Body of pancreas (tissue), 4 donors: ENCODE measurements around the gene MINDY3. TPM values are rescaled to one million over a fixed set of nuclear protein-coding genes. Genes with fewer than 3 reads are reported as not detected.

Experiments
- ATAC-seq: fragments of 150-250 bp; one replicate; pipeline ENCODE4 v1.9.1; 2016
- DNase-seq, 4 donors: peaks; one replicate each; pipeline ENCODE4 v3.0.0-alpha.2; 2019
- H3K27ac ChIP-seq, 4 donors: fragments of 200-600 bp; sonication (generic); 1 replicate in 3 of 4; 2 replicates in 1 of 4; pipeline versions ENCODE4 v1.5.1 to v1.6.1; 2016 to 2019; ENCODE audit warnings: mild to moderate bottlenecking in 1 of 4, mixed read lengths in 1 of 4, moderate library complexity in 1 of 4
- H3K27me3 ChIP-seq, 2 donors: fragments of 200-600 bp; sonication (generic); one replicate each; pipeline ENCODE4 v1.6.0; 2016; ENCODE audit warnings: mild to moderate bottlenecking in 1 of 2
- H3K36me3 ChIP-seq, 2 donors: fragments of 200-600 bp; sonication (generic); replicated peaks in 1 of 2; 2 replicates each; pipeline ENCODE4 v1.5.1; 2016; ENCODE audit warnings: low read depth in 2 of 2; ENCODE audit not compliant: insufficient read depth in 1 of 2
- H3K4me1 ChIP-seq: fragments of 200-600 bp; sonication (generic); one replicate; pipeline ENCODE4 v1.6.0; 2016
- H3K4me3 ChIP-seq, 2 donors: fragments of 200-600 bp; sonication (generic); 1 replicate in 1 of 2; 2 replicates in 1 of 2; pipeline ENCODE4 v1.5.1; 2016 to 2019
- H3K9me3 ChIP-seq, 3 donors: fragments of 200-600 bp; sonication (generic); 1 replicate in 2 of 3; 2 replicates in 1 of 3; pipeline ENCODE4 v1.5.1; 2016
- CTCF ChIP-seq, 7 experiments: fragments of 450-650 bp in 4 of 7; fragments of 200-600 bp in 3 of 7; sonication (generic) in 3 of 7; IDR thresholded peaks; one replicate each; pipeline ENCODE4 v1.5.1; 2016 to 2019; ENCODE audit warnings: antibody characterized with exemption in 7 of 7
- POLR2A ChIP-seq, 3 donors: fragments of 450-650 bp; IDR thresholded peaks; one replicate each; pipeline ENCODE4 v1.6.1; 2016; ENCODE audit warnings: antibody characterized with exemption in 3 of 3, mild to moderate bottlenecking in 2 of 3
- WGBS, 2 donors: methylation state at CpG; one replicate each; pipeline ENCODE4 v1.1.5; 2017; 5-methylcytosine and 5-hydroxymethylcytosine counted together
- intact Hi-C: fragments of 100-400 bp; cut with DNase I; formaldehyde crosslinking; loops from one replicate; pipeline ENCODE4 v1.15.1; 2023
- total RNA-seq, 2 donors: library from RNA; depleted of rRNA; stranded (reverse); fragments of >200 nt; gene quantifications; one replicate each; pipeline ENCODE4 v1.1.0, GENCODE V29; 2016

Gene MINDY3
- total RNA-seq, 2 donors from 2014 or later: 15.6 to 22.1 TPM

GRCh38 chr10:15758618-15759017 is 101.7 kb downstream of the MINDY3 start:
- no peak for ATAC-seq
- no peak for DNase-seq
- H3K36me3 ChIP-seq: no peaks in the 10 kb centered on the region
- no peaks in the 10 kb centered on the region for H3K9me3 ChIP-seq
- intact Hi-C loops: no loop called here
- H3K4me3 ChIP-seq: no peak overlapping the region
- H3K4me1 ChIP-seq: no peaks in the 10 kb centered on the region
- TF ChIP-seq CTCF (IDR thresholded peaks at IDR 0.05) (no peak), POLR2A (IDR thresholded peaks at IDR 0.05) (no peak)
- WGBS, 2 donors: 72 to 75% methylated on average over 5 of the region's 5 CpGs
- H3K27me3 ChIP-seq: no peaks in the 10 kb centered on the region
- no peak overlapping the region for H3K27ac ChIP-seq

GRCh38 chr10:15754937-15755336 is 105.4 kb downstream of the MINDY3 start:
- TF ChIP-seq POLR2A (IDR thresholded peaks at IDR 0.05) (no peak), CTCF (IDR thresholded peaks at IDR 0.05) (no peak)
- ATAC-seq: no peak
- Histone ChIP-seq H3K27ac (no peak overlapping the region), H3K9me3 (no peaks in the 10 kb centered on the region), H3K27me3 (no peaks in the 10 kb centered on the region), H3K36me3 (no peaks in the 10 kb centered on the region), H3K4me3 (no peak overlapping the region), H3K4me1 (no peaks in the 10 kb centered on the region)
- no peak for DNase-seq
- 6 to 23% methylated on average over 2 of the region's 2 CpGs for WGBS, 2 donors
- intact Hi-C loops: no loop called here

GRCh38 chr10:15751046-15751445 is 109.3 kb downstream of the MINDY3 start:
- H3K27ac ChIP-seq: no peak overlapping the region
- intact Hi-C loops: no loop called here
- H3K27me3 ChIP-seq: no peaks in the 10 kb centered on the region
- DNase-seq (no peak), ATAC-seq (no peak)
- H3K4me1 ChIP-seq: no peaks in the 10 kb centered on the region
- WGBS, 2 donors: 66 to 72% methylated on average over 5 of the region's 5 CpGs
- H3K9me3 ChIP-seq: no peaks in the 10 kb centered on the region
- TF ChIP-seq POLR2A (IDR thresholded peaks at IDR 0.05) (no peak), CTCF (IDR thresholded peaks at IDR 0.05) (no peak)
- no peaks in the 10 kb centered on the region for H3K36me3 ChIP-seq
- H3K4me3 ChIP-seq: no peak overlapping the region

GRCh38 chr10:15748126-15748525 is 112.2 kb downstream of the MINDY3 start:
- no peak overlapping the region for H3K4me3 ChIP-seq
- WGBS, 2 donors: 26 to 31% methylated on average over 3 of the region's 3 CpGs
- intact Hi-C loops: no loop called here
- ATAC-seq (no peak), DNase-seq (no peak)
- no peaks in the 10 kb centered on the region for H3K27me3 ChIP-seq
- no peaks in the 10 kb centered on the region for H3K36me3 ChIP-seq
- no peaks in the 10 kb centered on the region for H3K9me3 ChIP-seq
- TF ChIP-seq CTCF (IDR thresholded peaks at IDR 0.05) (no peak), POLR2A (IDR thresholded peaks at IDR 0.05) (no peak)
- H3K4me1 ChIP-seq: no peaks in the 10 kb centered on the region
- no peak overlapping the region for H3K27ac ChIP-seq

DNA sequence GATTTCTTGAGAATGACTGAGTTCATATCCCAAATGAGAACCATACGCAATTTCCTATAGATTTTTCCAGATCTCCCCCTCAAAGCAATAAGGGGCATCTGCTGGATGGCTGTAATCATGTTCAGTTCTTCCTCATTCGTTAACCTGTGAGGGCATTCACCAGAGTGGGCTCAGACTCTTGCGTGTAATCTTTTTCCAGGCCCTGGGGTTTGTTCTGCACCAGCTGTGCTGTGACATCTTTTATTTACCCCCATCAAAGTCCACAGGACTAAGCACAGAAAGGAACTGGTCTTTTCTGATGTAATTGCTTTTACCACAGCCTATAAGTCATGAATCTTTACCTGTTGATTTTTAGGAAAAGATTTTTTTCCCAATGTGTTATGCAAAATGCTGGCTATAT is 112.7 kb downstream of the MINDY3 start:
- DNase-seq: no peak
- 63 to 71% methylated on average over 3 of the region's 3 CpGs for WGBS, 2 donors
- intact Hi-C loops: no loop called here
- H3K27ac ChIP-seq: no peak overlapping the region
- TF ChIP-seq POLR2A (IDR thresholded peaks at IDR 0.05) (no peak), CTCF (IDR thresholded peaks at IDR 0.05) (no peak)
- H3K9me3 ChIP-seq: no peaks in the 10 kb centered on the region
- no peaks in the 10 kb centered on the region for H3K36me3 ChIP-seq
- no peak overlapping the region for H3K4me3 ChIP-seq
- no peaks in the 10 kb centered on the region for H3K4me1 ChIP-seq
- no peaks in the 10 kb centered on the region for H3K27me3 ChIP-seq
- no peak for ATAC-seq
